ENCODE data around the gene KHDRBS2. TPM values are rescaled to one million over a fixed set of nuclear protein-coding genes. Genes with fewer than 3 reads are reported as not detected.

KHDRBS2 gene
- total and polyA plus RNA-seq, 2 donors (not counting 1 experiment from before 2014, with no cell fraction given): 8.9 to 9.4 TPM

- H3K4me3 Mint-ChIP-seq: peak overlapping the region; percentile 51
- peak overlapping the region; percentile 44 for H2AFZ ChIP-seq (ENCODE audit: insufficient read depth, low read depth, low read length, poor library complexity, severe bottlenecking)
- peak overlapping the region; percentile 71 for H3K27ac Mint-ChIP-seq
- peak overlapping the region in 1 of 2 donors; percentile 77 for H3K27ac ChIP-seq (ENCODE audit: low read length in 2 of 2)
- DNase-seq (peak; percentile 35), ATAC-seq (ENCODE audit: low read depth) (peak; percentile 31)
- H3K27me3 Mint-ChIP-seq: no peaks in the 10 kb centered on the region
- peaks cover 0 to 3% (median 0%) of the 10 kb centered on the region in 3 donors for H3K9me3 ChIP-seq (ENCODE audit: control extremely low read depth in 1 of 3, control insufficient read depth in 2 of 3, insufficient read depth in 1 of 3, low read length in 2 of 3)
- CTCF ChIA-PET: no interaction called here
- H3K9ac ChIP-seq (ENCODE audit: low read length): peak overlapping the region; percentile 46
- no peaks in the 10 kb centered on the region for H4K20me1 ChIP-seq (ENCODE audit: control insufficient read depth, insufficient read depth, low read length, poor library complexity, severe bottlenecking)
- H3K4me2 ChIP-seq (replicated peaks; ENCODE audit: low read depth, low read length, poor library complexity, severe bottlenecking): peak overlapping the region; percentile 64
- peak overlapping the region in 2 of 5 experiments; percentile 7 to 17 for H3K4me3 ChIP-seq (ENCODE audit: control extremely low read depth in 1 of 5, extremely low read depth in 1 of 5, insufficient read depth in 1 of 5, low read depth in 2 of 5, low read length in 4 of 5)
- no peaks in the 10 kb centered on the region for H3K36me3 ChIP-seq (replicated peaks in 1 of 2; ENCODE audit: control extremely low read depth in 1 of 2, control insufficient read depth in 1 of 2, extremely low read depth in 1 of 2, insufficient read depth in 2 of 2, low read length in 1 of 2)
- POLR2A ChIA-PET: no interaction called here
- intact Hi-C loops (cut with micrococcal nuclease): loop anchor here (10.0 kb wide), 1 partner anchor 55 kb away; no protein-coding TSS in a partner anchor
- H3K79me2 ChIP-seq (ENCODE audit: control insufficient read depth, insufficient read depth, low read length): peaks cover 3% of the 10 kb centered on the region
- H3K27me3 ChIP-seq (replicated peaks in 1 of 4; ENCODE audit: control extremely low read depth in 1 of 4, control insufficient read depth in 3 of 4, insufficient read depth in 4 of 4, low read length in 3 of 4): no peaks in the 10 kb centered on the region
- H3K9me3 Mint-ChIP-seq (ENCODE audit: insufficient read depth): peaks cover 7% of the 10 kb centered on the region
- H3K4me1 Mint-ChIP-seq: peaks cover 25% of the 10 kb centered on the region
- WGBS (ENCODE audit: insufficient coverage): no CpG with 5 or more reads among the region's 1 CpG
- peaks cover 0 to 21% of the 10 kb centered on the region in 2 donors for H3K4me1 ChIP-seq (ENCODE audit: control insufficient read depth in 2 of 2, insufficient read depth in 2 of 2, low read length in 2 of 2)
- no peak for TF ChIP-seq EZH2 (IDR thresholded peaks at IDR 0.05; ENCODE audit: borderline replicate concordance, insufficient read depth, low read depth, low read length, poor library complexity, severe bottlenecking)
- no peak for TF ChIP-seq CTCF (IDR thresholded peaks at IDR 0.05)
Observed at GRCh38 chr6:62039605-62040004, 246.4 kb downstream of the KHDRBS2 start.

DNA sequence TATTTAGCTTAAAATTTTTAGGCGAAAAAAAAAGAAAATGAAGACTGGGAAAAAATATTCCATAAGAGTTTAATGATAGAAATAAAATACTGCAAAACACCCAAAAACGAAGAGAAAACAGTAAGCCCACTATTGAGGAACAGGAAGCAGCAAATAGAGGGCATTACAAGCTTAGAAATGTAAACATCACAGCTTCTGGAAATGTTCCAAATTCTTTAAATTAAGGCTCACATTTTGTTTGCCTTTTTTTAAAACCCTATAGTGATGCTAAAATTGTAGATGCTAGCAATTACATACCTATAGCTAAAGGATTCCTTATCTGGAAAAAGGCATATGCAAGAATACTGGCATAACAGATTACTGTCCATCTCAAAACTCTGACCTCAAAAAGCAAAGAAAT, 248.6 kb downstream of the KHDRBS2 start:
- Histone ChIP-seq H3K27me3 (replicated peaks in 1 of 4; ENCODE audit: control extremely low read depth in 1 of 4, control insufficient read depth in 3 of 4, insufficient read depth in 4 of 4, low read length in 3 of 4) (no peaks in the 10 kb centered on the region), H4K20me1 (ENCODE audit: control insufficient read depth, insufficient read depth, low read length, poor library complexity, severe bottlenecking) (no peaks in the 10 kb centered on the region), H3K4me3 (ENCODE audit: control extremely low read depth in 1 of 5, extremely low read depth in 1 of 5, insufficient read depth in 1 of 5, low read depth in 2 of 5, low read length in 4 of 5) (no peak overlapping the region), H3K36me3 (replicated peaks in 1 of 2; ENCODE audit: control extremely low read depth in 1 of 2, control insufficient read depth in 1 of 2, extremely low read depth in 1 of 2, insufficient read depth in 2 of 2, low read length in 1 of 2) (no peaks in the 10 kb centered on the region), H3K27ac (ENCODE audit: low read length in 2 of 2) (no peak overlapping the region), H3K9ac (ENCODE audit: low read length) (no peak overlapping the region), H3K4me2 (replicated peaks; ENCODE audit: low read depth, low read length, poor library complexity, severe bottlenecking) (no peak overlapping the region), H3K9me3 (ENCODE audit: control extremely low read depth in 1 of 3, control insufficient read depth in 2 of 3, insufficient read depth in 1 of 3, low read length in 2 of 3) (peaks cover 0 to 4% (median 3%) of the 10 kb centered on the region in 3 donors), H3K4me1 (ENCODE audit: control insufficient read depth in 2 of 2, insufficient read depth in 2 of 2, low read length in 2 of 2) (peaks cover 0 to 11% of the 10 kb centered on the region in 2 donors), H3K79me2 (ENCODE audit: control insufficient read depth, insufficient read depth, low read length) (peaks cover 13% of the 10 kb centered on the region), H2AFZ (ENCODE audit: insufficient read depth, low read depth, low read length, poor library complexity, severe bottlenecking) (no peak overlapping the region)
- Mint-ChIP-seq H3K9me3 (ENCODE audit: insufficient read depth) (peaks cover 8% of the 10 kb centered on the region), H3K4me3 (no peak overlapping the region), H3K27me3 (no peaks in the 10 kb centered on the region), H3K27ac (no peak overlapping the region), H3K4me1 (peaks cover 16% of the 10 kb centered on the region)
- no CpG with 5 or more reads among the region's 2 CpGs for WGBS (ENCODE audit: insufficient coverage)
- ChIA-PET POLR2A (no interaction called here), CTCF (interaction anchor here (0.7 to 1.5 kb wide), 3 partner anchors 8 to 112 kb away, joined by 3 to 4 read pairs (median 3); no protein-coding TSS in a partner anchor)
- ATAC-seq (ENCODE audit: low read depth): no peak
- intact Hi-C loops (cut with micrococcal nuclease): loop anchor here (10.0 kb wide), 1 partner anchor 57 kb away; no protein-coding TSS in a partner anchor
- no peak for DNase-seq
- no peak for TF ChIP-seq CTCF (IDR thresholded peaks at IDR 0.05)
- no peak for TF ChIP-seq EZH2 (IDR thresholded peaks at IDR 0.05; ENCODE audit: borderline replicate concordance, insufficient read depth, low read depth, low read length, poor library complexity, severe bottlenecking)
